OCI-LY7 (cell line): ENCODE data around the gene TULP4. TPM values are rescaled to one million over a fixed set of nuclear protein-coding genes. Genes with fewer than 3 reads are reported as not detected.
"Not testable (repeated sequence)": the region's sequence is repeated elsewhere in the genome, so short reads cannot be mapped to it uniquely, and the experiment has no call there.

Experiments
- BruUV-seq: library from RNA; stranded (reverse); fragments of 400-500 nt; replicated peaks from 2 replicates; lab custom pipeline; 2021; lab: Mats Ljungman, UMichigan
- CTCF ChIA-PET: fragments of 300-600 bp; sonication (Branson Sonifier 250); formaldehyde crosslinking; loops from one replicate; lab custom pipeline; 2022; ENCODE audit warnings: antibody characterized with exemption; ENCODE audit not compliant: unreplicated experiment; lab: Charles Lee
- POLR2A ChIA-PET: fragments of 300-600 bp; sonication (Branson Sonifier 250); formaldehyde crosslinking; loops from one replicate; lab custom pipeline; 2022; ENCODE audit warnings: antibody characterized with exemption; lab: Charles Lee
- DNase-seq: peaks from one replicate; pipeline ENCODE4 v3.0.0-alpha.2; 2015; ENCODE audit warnings: low spot score
- H2AFZ ChIP-seq: fragments of 200-600 bp; sonication (generic), shearing (Covaris generic); 2 replicates; pipeline ENCODE4 v1.6.1; 2014; ENCODE audit warnings: mild to moderate bottlenecking, antibody characterized with exemption, low read length, moderate library complexity
- H3K27ac ChIP-seq: fragments of 200-600 bp; sonication (generic); 2 replicates; pipeline ENCODE4 v1.5.1; 2014; ENCODE audit warnings: mixed run types, low read depth, mild to moderate bottlenecking, moderate library complexity, low read length, inconsistent platforms; ENCODE audit not compliant: poor library complexity, severe bottlenecking
- H3K36me3 ChIP-seq: fragments of 200-600 bp; sonication (generic); 2 replicates; pipeline ENCODE4 v1.6.1; 2014; ENCODE audit warnings: mild to moderate bottlenecking, antibody characterized with exemption, low read length, moderate library complexity, mixed read lengths; ENCODE audit not compliant: insufficient read depth
- H3K4me1 ChIP-seq: fragments of 200-600 bp; sonication (generic); 2 replicates; pipeline ENCODE4 v1.5.1; 2014; ENCODE audit warnings: mild to moderate bottlenecking, low read length; ENCODE audit not compliant: insufficient read depth, poor library complexity, severe bottlenecking
- H3K4me2 ChIP-seq: fragments of 200-600 bp; sonication (generic); 2 replicates; pipeline ENCODE4 v1.6.1; 2014; ENCODE audit warnings: mild to moderate bottlenecking, low read length
- H3K4me3 ChIP-seq: fragments of 200-600 bp; sonication (generic); 2 replicates; pipeline ENCODE4 v1.5.1; 2014; ENCODE audit warnings: mild to moderate bottlenecking, low read depth, low read length; ENCODE audit not compliant: poor library complexity, severe bottlenecking
- H3K79me2 ChIP-seq: fragments of 200-600 bp; sonication (generic); 2 replicates; pipeline ENCODE4 v1.6.1; 2016; ENCODE audit warnings: low read depth, mild to moderate bottlenecking, low read length, moderate library complexity, mixed read lengths; ENCODE audit not compliant: insufficient read depth
- H3K9me2 ChIP-seq: fragments of 200-600 bp; sonication (generic); 2 replicates; pipeline ENCODE4 v1.6.1; 2016; ENCODE audit warnings: mild to moderate bottlenecking, low read length, mixed read lengths; ENCODE audit not compliant: insufficient read depth
- H3K9me3 ChIP-seq: fragments of 200-600 bp; sonication (generic); 2 replicates; pipeline ENCODE4 v1.6.1; 2014; ENCODE audit warnings: mild to moderate bottlenecking, mixed run types, low read length, mixed read lengths
- H4K20me1 ChIP-seq: fragments of 200-600 bp; sonication (generic); 2 replicates; pipeline ENCODE4 v1.6.1; 2014; ENCODE audit warnings: mild to moderate bottlenecking, antibody characterized with exemption, low read length, moderate library complexity, mixed read lengths; ENCODE audit not compliant: insufficient read depth
- EZH2phosphoT487 ChIP-seq: fragments of 200-600 bp; sonication (generic); IDR thresholded peaks from 2 replicates; pipeline ENCODE4 v1.6.1; 2018; ENCODE audit warnings: low read depth, borderline replicate concordance, mild to moderate bottlenecking, mixed run types, antibody characterized with exemption, low read length, moderate library complexity, mixed read lengths
- intact Hi-C: fragments of 100-400 bp; cut with micrococcal nuclease; formaldehyde crosslinking; loops from one replicate; pipeline ENCODE4 v1.10.0; 2022; ENCODE audit not compliant: unreplicated experiment
- total RNA-seq, 2 experiments: library from RNA; depleted of rRNA in 1 of 2; stranded (reverse); fragments of >200 nt in 1 of 2; shearing (Covaris generic) in 1 of 2; gene quantifications; 2 replicates each; pipeline ENCODE4 v1.2.3, GENCODE V29; 2014 to 2022
- TF ChIP-seq, protein P1 (sequence below): fragments of 200-600 bp; sonication (generic); conservative IDR thresholded peaks from 2 replicates; pipeline ENCODE4 v1.5.1; 2014; ENCODE audit warnings: mild to moderate bottlenecking, antibody characterized with exemption, low read length, moderate library complexity, mixed read lengths

The TULP4 gene
- total RNA-seq, 2 experiments from 2014 or later, result 62.1 to 64.8 TPM

GRCh38 chr6:158293122-158293521 is 19.1 kb upstream of the TULP4 start:
- Histone ChIP-seq H3K4me1 (peaks cover 45% of the 10 kb centered on the region), H3K79me2 (peaks cover 39% of the 10 kb centered on the region; the same call in 1 of the 2 replicates), H3K4me2 (0 out of 2 replicates have a peak overlapping the region, but pooled peaks have one; percentile 4), H2AFZ (no peak overlapping the region), H4K20me1 (peaks cover 11% of the 10 kb centered on the region; the same call in 1 of the 2 replicates), H3K9me3 (peaks cover 22% of the 10 kb centered on the region), H3K9me2 (no peaks in the 10 kb centered on the region), H3K27ac (no peak overlapping the region), H3K36me3 (peaks cover 48% of the 10 kb centered on the region), H3K4me3 (no peak overlapping the region)
- intact Hi-C loops, result no loop called here
- ChIA-PET CTCF (no interaction called here), POLR2A (no interaction called here)
- DNase-seq, result peak; percentile 20
- no TSS peak for BruUV-seq
- no peak for TF ChIP-seq EZH2phosphoT487
- TF ChIP-seq, protein P1, sequence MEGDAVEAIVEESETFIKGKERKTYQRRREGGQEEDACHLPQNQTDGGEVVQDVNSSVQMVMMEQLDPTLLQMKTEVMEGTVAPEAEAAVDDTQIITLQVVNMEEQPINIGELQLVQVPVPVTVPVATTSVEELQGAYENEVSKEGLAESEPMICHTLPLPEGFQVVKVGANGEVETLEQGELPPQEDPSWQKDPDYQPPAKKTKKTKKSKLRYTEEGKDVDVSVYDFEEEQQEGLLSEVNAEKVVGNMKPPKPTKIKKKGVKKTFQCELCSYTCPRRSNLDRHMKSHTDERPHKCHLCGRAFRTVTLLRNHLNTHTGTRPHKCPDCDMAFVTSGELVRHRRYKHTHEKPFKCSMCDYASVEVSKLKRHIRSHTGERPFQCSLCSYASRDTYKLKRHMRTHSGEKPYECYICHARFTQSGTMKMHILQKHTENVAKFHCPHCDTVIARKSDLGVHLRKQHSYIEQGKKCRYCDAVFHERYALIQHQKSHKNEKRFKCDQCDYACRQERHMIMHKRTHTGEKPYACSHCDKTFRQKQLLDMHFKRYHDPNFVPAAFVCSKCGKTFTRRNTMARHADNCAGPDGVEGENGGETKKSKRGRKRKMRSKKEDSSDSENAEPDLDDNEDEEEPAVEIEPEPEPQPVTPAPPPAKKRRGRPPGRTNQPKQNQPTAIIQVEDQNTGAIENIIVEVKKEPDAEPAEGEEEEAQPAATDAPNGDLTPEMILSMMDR, result no peak

DNA sequence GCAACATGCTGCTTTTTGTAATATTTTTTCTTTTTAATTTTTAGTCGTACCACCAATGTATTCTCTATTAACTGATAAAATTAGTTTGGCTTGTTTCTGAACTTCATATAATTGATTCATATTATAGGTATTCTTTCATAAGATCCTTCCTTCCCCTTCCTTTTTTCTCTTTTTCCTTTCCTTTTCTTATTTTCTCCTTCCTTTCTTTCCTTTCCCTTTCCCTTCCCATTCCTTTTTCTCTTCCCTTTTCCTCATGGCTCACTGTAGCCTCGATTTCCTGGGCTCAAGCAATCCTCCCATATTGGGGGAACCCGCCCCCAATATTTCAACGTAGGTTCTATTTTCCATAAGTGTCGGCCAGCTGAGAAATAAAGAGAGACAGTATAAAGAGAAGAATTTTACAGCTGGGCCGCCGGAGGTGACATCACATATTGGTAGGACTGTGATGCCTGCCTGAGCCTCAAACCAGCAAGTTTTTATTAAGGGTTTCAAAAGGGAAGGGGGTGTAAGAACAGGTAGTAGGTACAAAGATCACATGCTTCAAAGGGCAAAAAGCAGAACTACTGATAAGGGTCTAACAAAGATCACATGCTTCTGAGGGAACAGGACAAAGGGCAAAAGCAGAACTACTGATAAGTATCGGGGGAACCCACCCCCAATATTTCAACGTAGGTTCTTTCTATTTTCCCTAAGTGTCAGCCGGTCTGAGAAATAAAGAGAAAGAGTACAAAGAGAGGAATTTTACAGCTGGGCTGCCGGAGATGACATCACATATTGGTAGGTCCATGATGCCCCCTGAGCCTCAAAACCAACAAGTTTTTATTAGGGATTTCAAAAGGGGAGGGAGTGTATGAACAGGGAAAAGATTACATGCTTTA is 16.1 kb upstream of the TULP4 start:
- Histone ChIP-seq H3K79me2 (peaks cover 15% of the 10 kb centered on the region; the same call in 1 of the 2 replicates), H3K9me3 (peaks cover 22% of the 10 kb centered on the region), H3K4me1 (peaks cover 22% of the 10 kb centered on the region), H3K36me3 (peaks cover 54% of the 10 kb centered on the region)
- H4K20me1 ChIP-seq, CTCF ChIA-PET, POLR2A ChIA-PET, H3K9me2 ChIP-seq, DNase-seq, H3K27ac ChIP-seq, BruUV-seq, H2AFZ ChIP-seq, H3K4me2 ChIP-seq, intact Hi-C loops, H3K4me3 ChIP-seq: not testable (repeated sequence)

DNA sequence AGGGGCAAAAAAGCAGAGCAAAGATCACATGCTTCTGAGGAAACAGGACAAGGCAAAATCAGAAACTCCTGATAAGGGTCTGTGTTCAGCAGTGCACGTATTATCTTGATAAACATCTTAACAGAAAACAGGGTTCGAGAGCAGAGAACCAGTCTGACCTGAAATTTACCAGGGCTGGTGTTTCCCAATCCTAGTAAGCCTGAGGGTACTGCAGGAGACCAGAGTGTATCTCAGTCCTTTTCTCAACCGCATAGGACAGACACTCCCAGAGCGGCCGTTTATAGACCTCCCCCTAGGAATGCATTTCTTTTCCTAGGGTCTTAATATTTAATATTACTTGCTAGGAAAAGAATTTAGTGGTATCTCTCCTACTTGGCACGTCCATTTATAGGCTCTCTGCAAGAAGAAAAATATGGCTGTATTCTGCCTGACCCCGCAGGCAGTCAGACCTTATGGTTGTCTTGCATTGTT is 15.4 kb upstream of the TULP4 start:
- H3K79me2 ChIP-seq, DNase-seq, intact Hi-C loops, H3K4me2 ChIP-seq, BruUV-seq, H4K20me1 ChIP-seq, H2AFZ ChIP-seq, H3K9me2 ChIP-seq, POLR2A ChIA-PET, H3K27ac ChIP-seq, H3K4me3 ChIP-seq, CTCF ChIA-PET: not testable (repeated sequence)
- peaks cover 15% of the 10 kb centered on the region for H3K4me1 ChIP-seq
- peaks cover 54% of the 10 kb centered on the region for H3K36me3 ChIP-seq
- H3K9me3 ChIP-seq, result peaks cover 22% of the 10 kb centered on the region

DNA sequence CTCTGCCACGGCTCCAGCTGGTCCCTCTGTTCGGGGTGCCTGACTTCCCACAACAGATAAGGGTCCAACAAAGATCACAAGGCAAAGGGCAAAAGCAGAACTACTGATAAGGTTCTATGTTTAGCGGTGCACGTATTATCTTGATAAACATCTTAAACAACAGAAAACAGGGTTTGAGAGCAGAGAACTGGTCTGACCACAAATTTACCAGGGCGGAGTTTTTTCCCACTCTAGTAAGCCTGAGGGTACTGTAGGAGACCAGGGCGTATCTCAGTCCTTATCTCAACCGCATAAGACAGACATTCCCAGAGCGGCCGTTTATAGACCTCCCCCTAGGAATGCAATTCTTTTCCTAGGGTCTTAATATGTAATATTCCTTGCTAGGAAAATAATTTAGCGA is 14.6 kb upstream of the TULP4 start:
- H3K9me2 ChIP-seq, H4K20me1 ChIP-seq, BruUV-seq, H3K27ac ChIP-seq, H2AFZ ChIP-seq, H3K4me2 ChIP-seq, DNase-seq, H3K4me3 ChIP-seq, CTCF ChIA-PET, intact Hi-C loops, POLR2A ChIA-PET, H3K79me2 ChIP-seq, H3K4me1 ChIP-seq: not testable (repeated sequence)
- Histone ChIP-seq H3K36me3 (peaks cover 54% of the 10 kb centered on the region), H3K9me3 (peaks cover 22% of the 10 kb centered on the region)

DNA sequence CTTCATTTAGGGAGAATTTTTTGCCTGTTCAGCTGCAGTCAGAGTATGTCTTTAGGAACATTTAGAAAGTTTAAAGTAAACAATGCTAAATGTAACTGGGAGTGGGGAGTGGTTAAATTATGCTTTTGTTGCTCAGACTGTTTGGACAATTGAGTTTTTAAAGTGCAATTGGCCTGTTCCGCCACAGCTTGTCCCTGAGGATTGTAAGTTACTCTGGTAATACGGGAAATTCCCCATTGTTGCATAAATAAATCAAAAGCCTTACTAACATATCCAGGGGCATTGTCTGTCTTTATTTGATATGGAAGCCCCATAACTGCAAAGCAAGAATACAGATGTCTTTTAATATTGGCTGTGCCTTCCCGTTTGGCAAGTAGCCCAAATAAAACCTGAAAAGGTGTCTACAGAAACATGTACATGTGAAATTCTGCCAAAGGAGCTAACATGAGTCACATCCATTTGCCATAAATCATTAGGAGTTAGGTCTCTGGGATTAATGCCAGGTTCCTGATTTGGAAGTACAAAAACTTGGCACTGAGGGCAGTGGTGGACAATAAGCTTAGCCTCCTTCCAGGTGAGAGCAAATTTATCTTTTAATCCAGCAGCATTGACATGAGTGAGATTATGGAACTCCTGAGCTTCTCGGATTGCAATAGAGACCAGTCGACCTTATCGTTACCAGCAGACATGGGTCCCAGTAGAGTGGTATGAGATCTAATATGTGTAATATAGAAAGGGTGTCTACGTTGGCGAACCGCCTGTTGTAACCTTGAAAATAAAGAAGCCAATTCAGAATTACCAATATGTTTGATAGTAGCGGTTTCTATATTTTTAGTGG is 11.7 kb upstream of the TULP4 start:
- H3K9me3 ChIP-seq, result peaks cover 17% of the 10 kb centered on the region
- CTCF ChIA-PET, DNase-seq, H2AFZ ChIP-seq, H4K20me1 ChIP-seq, intact Hi-C loops, H3K79me2 ChIP-seq, H3K4me3 ChIP-seq, BruUV-seq, H3K27ac ChIP-seq, H3K4me2 ChIP-seq, H3K4me1 ChIP-seq, H3K9me2 ChIP-seq, POLR2A ChIA-PET: not testable (repeated sequence)
- H3K36me3 ChIP-seq, result peaks cover 28% of the 10 kb centered on the region
